Esophagus squamous epithelium (tissue), 4 donors: Measurements from ENCODE around the gene KRT84.

Source experiments
- POLR2A ChIP-seq, 4 donors: fragments of 450-650 bp; IDR thresholded peaks; one replicate each; pipeline ENCODE4 v1.6.1; 2017; ENCODE audit warnings: antibody characterized with exemption in 4 of 4, mild to moderate bottlenecking in 4 of 4, moderate library complexity in 3 of 4
- TF ChIP-seq, protein P1 (sequence below), 6 experiments: fragments of 450-650 bp in 4 of 6; fragments of 200-600 bp in 2 of 6; sonication (generic) in 2 of 6; IDR thresholded peaks; one replicate each; pipeline ENCODE4 v1.5.1; 2016 to 2019; ENCODE audit warnings: antibody characterized with exemption in 6 of 6, mild to moderate bottlenecking in 4 of 6, moderate library complexity in 4 of 6

DNA sequence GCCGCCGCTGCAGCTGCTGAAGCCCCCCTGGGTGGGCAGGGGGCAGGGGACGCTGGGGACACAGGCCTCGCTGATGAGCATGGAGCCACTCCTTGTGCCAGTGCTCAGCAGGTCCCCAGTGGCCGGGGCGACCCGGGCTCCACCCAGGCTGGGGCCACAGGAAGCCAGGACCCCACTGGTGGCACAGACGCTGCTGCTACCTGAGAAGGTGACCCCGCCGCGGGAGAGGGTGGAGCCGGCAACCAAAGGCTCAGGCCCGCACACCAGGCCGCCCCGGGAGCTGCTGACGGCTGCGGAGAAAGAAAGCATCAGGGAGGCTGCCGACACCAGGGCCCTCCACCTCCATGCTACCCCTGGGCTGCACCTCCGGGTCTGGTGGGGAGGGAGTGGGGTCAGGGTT is 7.4 kb downstream of the KRT84 start:
- TF ChIP-seq, protein P1, sequence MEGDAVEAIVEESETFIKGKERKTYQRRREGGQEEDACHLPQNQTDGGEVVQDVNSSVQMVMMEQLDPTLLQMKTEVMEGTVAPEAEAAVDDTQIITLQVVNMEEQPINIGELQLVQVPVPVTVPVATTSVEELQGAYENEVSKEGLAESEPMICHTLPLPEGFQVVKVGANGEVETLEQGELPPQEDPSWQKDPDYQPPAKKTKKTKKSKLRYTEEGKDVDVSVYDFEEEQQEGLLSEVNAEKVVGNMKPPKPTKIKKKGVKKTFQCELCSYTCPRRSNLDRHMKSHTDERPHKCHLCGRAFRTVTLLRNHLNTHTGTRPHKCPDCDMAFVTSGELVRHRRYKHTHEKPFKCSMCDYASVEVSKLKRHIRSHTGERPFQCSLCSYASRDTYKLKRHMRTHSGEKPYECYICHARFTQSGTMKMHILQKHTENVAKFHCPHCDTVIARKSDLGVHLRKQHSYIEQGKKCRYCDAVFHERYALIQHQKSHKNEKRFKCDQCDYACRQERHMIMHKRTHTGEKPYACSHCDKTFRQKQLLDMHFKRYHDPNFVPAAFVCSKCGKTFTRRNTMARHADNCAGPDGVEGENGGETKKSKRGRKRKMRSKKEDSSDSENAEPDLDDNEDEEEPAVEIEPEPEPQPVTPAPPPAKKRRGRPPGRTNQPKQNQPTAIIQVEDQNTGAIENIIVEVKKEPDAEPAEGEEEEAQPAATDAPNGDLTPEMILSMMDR (IDR thresholded peaks at IDR 0.05): no peak
- no peak for TF ChIP-seq POLR2A (IDR thresholded peaks at IDR 0.05)
